Endodermal cell (in vitro differentiated cells): Measurements from ENCODE around the gene TMLHE. TPM values are rescaled to one million over a fixed set of nuclear protein-coding genes. Genes with fewer than 3 reads are reported as not detected.

Experiments used
- DNase-seq: peaks from one replicate; pipeline ENCODE4 v3.0.0-alpha.2; 2017
- H3K27ac ChIP-seq: 2 replicates; pipeline ENCODE4 v1.5.1; 2013; ENCODE audit warnings: mild to moderate bottlenecking, low read depth, low read length, moderate library complexity
- H3K27me3 ChIP-seq: 2 replicates; pipeline ENCODE4 v1.6.1; 2013; ENCODE audit warnings: mild to moderate bottlenecking, low read length, moderate library complexity; ENCODE audit not compliant: insufficient read depth, control insufficient read depth, poor library complexity, severe bottlenecking
- H3K36me3 ChIP-seq: 2 replicates; pipeline ENCODE4 v1.7.0; 2013; ENCODE audit warnings: mild to moderate bottlenecking, low read length, moderate library complexity; ENCODE audit not compliant: control insufficient read depth, insufficient read depth
- H3K4me1 ChIP-seq: one replicate; pipeline ENCODE4 v1.7.0; 2013; ENCODE audit warnings: low read length; ENCODE audit not compliant: control insufficient read depth, insufficient read depth
- H3K4me3 ChIP-seq: 2 replicates; pipeline ENCODE4 v1.5.1; 2013; ENCODE audit warnings: mild to moderate bottlenecking, low read length, moderate library complexity
- H3K9ac ChIP-seq: 2 replicates; pipeline ENCODE4 v1.6.1; 2013; ENCODE audit warnings: mild to moderate bottlenecking, low read length, moderate library complexity; ENCODE audit not compliant: poor library complexity, severe bottlenecking; ENCODE audit errors: extremely low read depth
- H3K9me3 ChIP-seq: 2 replicates; pipeline ENCODE4 v1.6.1; 2013; ENCODE audit warnings: mild to moderate bottlenecking, low read length, moderate library complexity; ENCODE audit not compliant: control insufficient read depth
- H3K27ac Mint-ChIP-seq: 2 replicates; pipeline ENCODE4 v1.8.0; 2020; ENCODE audit warnings: mixed read lengths
- H3K27me3 Mint-ChIP-seq: 2 replicates; pipeline ENCODE4 v1.8.0; 2021; ENCODE audit warnings: mild to moderate bottlenecking, mixed read lengths; ENCODE audit not compliant: insufficient read depth
- H3K36me3 Mint-ChIP-seq: 2 replicates; pipeline ENCODE4 v1.8.0; 2020; ENCODE audit warnings: low read depth, mixed read lengths
- H3K4me1 Mint-ChIP-seq: 2 replicates; pipeline ENCODE4 v1.8.0; 2020; ENCODE audit warnings: mixed read lengths
- H3K4me3 Mint-ChIP-seq: 2 replicates; pipeline ENCODE4 v1.8.0; 2020; ENCODE audit warnings: mild to moderate bottlenecking, moderate library complexity, mixed read lengths
- H3K9me3 Mint-ChIP-seq: 2 replicates; pipeline ENCODE4 v1.8.0; 2020; ENCODE audit warnings: mild to moderate bottlenecking, mixed read lengths
- CTCF ChIP-seq: fragments of 200-600 bp; sonication (generic); conservative IDR thresholded peaks from 2 replicates; pipeline ENCODE4 v1.5.0; 2021; ENCODE audit warnings: antibody characterized with exemption, mild to moderate bottlenecking
- WGBS, 2 experiments: methylation state at CpG; one replicate each; pipeline versions ENCODE4 v1.1.5 to v1.1.7; 2013; ENCODE audit warnings: missing lambda C conversion rate in 2 of 2, mixed read lengths in 1 of 2; ENCODE audit not compliant: insufficient coverage in 1 of 2, insufficient read length in 1 of 2; 5-methylcytosine and 5-hydroxymethylcytosine counted together
- total RNA-seq, 2 donors: library from RNA; stranded (reverse); fragmentation: NEBNext Ultra II Directional in 1 of 2; extraction: Animal tissue kit (Norgen Biotek cat#: 25700) in 1 of 2; gene quantifications; 2 replicates in 1 of 2; 3 replicates in 1 of 2; pipeline ENCODE4 v1.2.1, GENCODE V29; 2021

Gene TMLHE
- total RNA-seq, 2 donors from 2014 or later = 20.5 to 24.1 TPM

- no peak overlapping the region for H3K4me3 ChIP-seq
- TF ChIP-seq CTCF = no peak
- Mint-ChIP-seq H3K27ac (no peak overlapping the region), H3K4me3 (no peak overlapping the region), H3K4me1 (no peaks in the 10 kb centered on the region), H3K9me3 (peaks cover 46% of the 10 kb centered on the region), H3K36me3 (peaks cover 17% of the 10 kb centered on the region), H3K27me3 (no peaks in the 10 kb centered on the region)
- H3K4me1 ChIP-seq = no peaks in the 10 kb centered on the region
- no peak overlapping the region for H3K9ac ChIP-seq
- peaks cover 13% of the 10 kb centered on the region for H3K9me3 ChIP-seq
- no peaks in the 10 kb centered on the region for H3K36me3 ChIP-seq
- no peak for DNase-seq
- no peaks in the 10 kb centered on the region for H3K27me3 ChIP-seq
- no peak overlapping the region for H3K27ac ChIP-seq
These were observed 20.4 kb downstream of the TMLHE start for GRCh38 chrX:155592331-155592730.

GRCh38 chrX:155577682-155578081 is 35.1 kb downstream of the TMLHE start:
- Mint-ChIP-seq H3K4me3 (no peak overlapping the region), H3K27ac (no peak overlapping the region), H3K4me1 (no peaks in the 10 kb centered on the region), H3K27me3 (no peaks in the 10 kb centered on the region), H3K9me3 (peaks cover 68% of the 10 kb centered on the region), H3K36me3 (peaks cover 6% of the 10 kb centered on the region)
- peak; percentile 55 for DNase-seq
- Histone ChIP-seq H3K9ac (no peak overlapping the region), H3K27me3 (no peaks in the 10 kb centered on the region), H3K4me1 (no peaks in the 10 kb centered on the region), H3K4me3 (no peak overlapping the region), H3K9me3 (peaks cover 10% of the 10 kb centered on the region), H3K27ac (no peak overlapping the region), H3K36me3 (no peaks in the 10 kb centered on the region)
- 85% methylated on average over 2 of the region's 2 CpGs; no CpG with 5 or more reads in 1 of the 2 experiments for WGBS, 2 experiments
- peak; percentile 40 for TF ChIP-seq CTCF

GRCh38 chrX:155563099-155563498 is 49.7 kb downstream of the TMLHE start:
- no peak overlapping the region for H3K4me3 Mint-ChIP-seq
- no peak for TF ChIP-seq CTCF
- H3K4me1 Mint-ChIP-seq = peaks cover under 1% of the 10 kb centered on the region
- Histone ChIP-seq H3K4me1 (no peaks in the 10 kb centered on the region), H3K9ac (no peak overlapping the region), H3K36me3 (no peaks in the 10 kb centered on the region), H3K27ac (no peak overlapping the region), H3K27me3 (no peaks in the 10 kb centered on the region), H3K9me3 (no peaks in the 10 kb centered on the region), H3K4me3 (no peak overlapping the region)
- DNase-seq = no peak
- WGBS, 2 experiments = no CpG with 5 or more reads among the region's 1 CpG
- peaks cover 2% of the 10 kb centered on the region for H3K36me3 Mint-ChIP-seq
- H3K27ac Mint-ChIP-seq = no peak overlapping the region
- H3K27me3 Mint-ChIP-seq = no peaks in the 10 kb centered on the region
- peaks cover 7% of the 10 kb centered on the region for H3K9me3 Mint-ChIP-seq
